Activated naive CD8-positive, alpha-beta T cell (primary cell): ENCODE data around the gene ABHD10.

Source experiments
- H3K27ac Mint-ChIP-seq: one replicate; pipeline ENCODE4 v1.8.0; 2021; ENCODE audit warnings: mixed read lengths
- H3K27me3 Mint-ChIP-seq: one replicate; pipeline ENCODE4 v1.8.0; 2021; ENCODE audit warnings: mixed read lengths
- H3K36me3 Mint-ChIP-seq: one replicate; pipeline ENCODE4 v1.8.0; 2021; ENCODE audit warnings: mixed read lengths
- H3K4me1 Mint-ChIP-seq: one replicate; pipeline ENCODE4 v1.8.0; 2021; ENCODE audit warnings: low read depth, mixed read lengths
- H3K4me3 Mint-ChIP-seq: one replicate; pipeline ENCODE4 v1.8.0; 2021; ENCODE audit warnings: mild to moderate bottlenecking, mixed read lengths
- H3K9me3 Mint-ChIP-seq: one replicate; pipeline ENCODE4 v1.8.0; 2021; ENCODE audit warnings: low read depth, mixed read lengths

ABHD10 gene

DNA sequence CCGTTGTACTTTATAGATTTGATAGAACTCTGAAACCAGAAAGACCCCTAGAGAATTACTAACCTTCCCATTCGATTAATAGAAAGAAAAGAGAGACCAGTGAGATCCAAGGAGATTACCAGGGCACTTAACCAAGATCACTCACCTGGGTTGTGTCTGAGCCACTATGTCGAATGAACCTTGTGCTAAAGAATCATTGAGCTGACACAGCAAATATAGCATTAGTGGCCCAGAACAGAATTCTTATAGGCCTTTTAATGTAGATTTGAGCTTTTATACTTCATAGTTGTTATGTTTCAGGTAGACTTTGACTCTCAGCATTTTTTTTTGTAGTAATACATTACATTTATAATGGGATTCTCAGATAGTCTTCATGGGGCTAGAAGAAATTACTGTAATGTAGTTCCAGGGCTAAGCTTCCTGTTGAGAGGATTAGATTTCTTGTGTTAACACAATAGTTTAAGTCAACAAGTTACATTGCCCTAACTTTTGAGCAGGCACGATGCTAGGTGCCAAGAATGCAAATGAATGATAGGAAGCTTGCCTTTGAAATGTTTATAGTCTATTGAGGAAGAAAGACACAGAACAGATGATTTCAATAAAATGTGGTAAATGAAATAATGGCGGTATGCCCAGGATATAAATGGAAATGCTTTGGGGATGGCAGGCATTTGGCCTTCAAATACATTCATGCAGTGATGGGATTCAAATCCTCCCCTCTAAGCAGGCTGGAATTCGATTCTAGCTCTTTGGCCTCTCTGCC lies 24.4 kb upstream of the ABHD10 start:
- no peaks in the 10 kb centered on the region for H3K27me3 Mint-ChIP-seq
- no peaks in the 10 kb centered on the region for H3K9me3 Mint-ChIP-seq
- H3K4me3 Mint-ChIP-seq, result no peak overlapping the region
- H3K4me1 Mint-ChIP-seq, result no peaks in the 10 kb centered on the region
- H3K36me3 Mint-ChIP-seq, result no peaks in the 10 kb centered on the region
- no peak overlapping the region for H3K27ac Mint-ChIP-seq

DNA sequence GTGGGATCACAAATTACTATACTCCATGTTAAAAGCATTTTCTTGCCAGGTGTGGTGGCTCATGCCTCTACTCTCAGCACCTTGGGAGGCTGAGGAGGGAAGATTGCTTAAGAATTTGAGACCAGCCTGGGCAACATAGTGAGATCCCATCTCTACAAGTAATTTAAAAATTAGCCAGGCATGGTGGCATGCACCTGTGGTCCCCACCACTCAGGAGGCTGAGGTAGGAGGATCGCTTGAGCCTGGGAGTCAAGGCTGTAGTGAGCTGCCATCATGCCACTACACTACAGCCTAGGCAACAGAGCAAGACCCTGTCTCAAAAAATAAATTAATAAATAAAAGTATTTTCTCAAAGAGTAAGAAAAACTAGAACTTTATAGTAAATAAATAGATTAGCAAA lies 22.9 kb upstream of the ABHD10 start:
- Mint-ChIP-seq H3K4me3 (no peak overlapping the region), H3K9me3 (no peaks in the 10 kb centered on the region), H3K4me1 (no peaks in the 10 kb centered on the region), H3K27me3 (no peaks in the 10 kb centered on the region), H3K27ac (no peak overlapping the region), H3K36me3 (no peaks in the 10 kb centered on the region)

DNA sequence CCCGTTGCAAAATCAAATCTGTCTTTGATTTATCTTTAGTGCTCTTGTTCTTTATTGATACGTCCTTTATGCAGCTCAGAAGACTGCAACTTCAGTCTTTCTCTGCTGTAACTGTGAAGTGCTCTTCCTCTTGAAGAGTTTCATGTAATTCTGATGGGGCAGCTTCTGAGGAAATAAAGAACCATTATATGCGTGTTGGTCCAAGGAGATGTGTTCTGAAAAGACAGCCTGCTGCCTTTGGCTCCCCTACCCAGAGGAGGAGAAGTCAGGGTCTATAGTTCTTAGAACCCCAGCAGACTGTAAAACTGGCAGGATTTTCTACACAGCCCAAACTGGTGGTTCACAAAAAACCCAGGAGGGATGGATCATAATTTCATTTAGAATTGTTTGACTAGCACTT lies 22.4 kb upstream of the ABHD10 start:
- no peak overlapping the region for H3K4me3 Mint-ChIP-seq

DNA sequence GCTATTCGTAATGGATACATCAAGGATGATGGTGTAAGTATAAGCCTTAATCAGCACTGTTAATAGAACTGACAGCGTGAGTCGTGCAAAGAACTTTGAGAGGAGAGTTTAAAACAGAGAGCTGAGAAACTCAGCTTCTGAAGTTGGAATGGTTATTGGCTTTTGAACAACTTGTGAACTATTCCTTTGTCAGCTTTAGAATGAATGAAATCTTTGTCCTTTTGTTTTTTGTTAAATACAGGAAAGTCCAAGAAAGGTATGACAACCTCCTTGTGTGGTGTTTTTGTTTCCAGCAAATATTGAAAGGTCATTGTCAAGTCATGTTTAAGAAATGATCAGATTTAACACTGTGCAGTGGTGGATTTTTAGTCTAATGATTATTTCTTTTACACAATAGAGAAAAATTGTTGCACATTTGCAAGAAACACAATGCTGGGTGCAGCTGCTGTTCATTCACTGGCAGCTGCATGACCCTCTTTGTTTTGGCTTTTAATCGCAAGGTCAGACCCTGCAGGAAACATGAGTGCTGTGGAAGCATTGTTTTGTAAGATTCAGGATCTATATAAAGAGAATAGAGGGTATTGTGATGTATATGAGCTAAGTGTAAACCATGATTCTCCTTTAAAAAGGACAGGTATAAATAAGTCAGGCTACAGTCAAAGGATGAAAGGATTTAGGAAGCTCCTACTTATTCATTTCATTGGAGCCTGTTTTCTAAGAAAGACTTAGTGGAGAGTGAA lies 21.7 kb upstream of the ABHD10 start:
- no peak overlapping the region for H3K27ac Mint-ChIP-seq
- H3K4me3 Mint-ChIP-seq, result no peak overlapping the region
- H3K9me3 Mint-ChIP-seq, result no peaks in the 10 kb centered on the region
- H3K4me1 Mint-ChIP-seq, result peaks cover 2% of the 10 kb centered on the region
- peaks cover 2% of the 10 kb centered on the region for H3K36me3 Mint-ChIP-seq
- H3K27me3 Mint-ChIP-seq, result no peaks in the 10 kb centered on the region

More for the DNA sequence above, 22.4 kb upstream of the ABHD10 start:
- peaks cover 2% of the 10 kb centered on the region for H3K36me3 Mint-ChIP-seq
- H3K9me3 Mint-ChIP-seq, result no peaks in the 10 kb centered on the region
- peaks cover 2% of the 10 kb centered on the region for H3K4me1 Mint-ChIP-seq
- no peaks in the 10 kb centered on the region for H3K27me3 Mint-ChIP-seq
- H3K27ac Mint-ChIP-seq, result no peak overlapping the region

DNA sequence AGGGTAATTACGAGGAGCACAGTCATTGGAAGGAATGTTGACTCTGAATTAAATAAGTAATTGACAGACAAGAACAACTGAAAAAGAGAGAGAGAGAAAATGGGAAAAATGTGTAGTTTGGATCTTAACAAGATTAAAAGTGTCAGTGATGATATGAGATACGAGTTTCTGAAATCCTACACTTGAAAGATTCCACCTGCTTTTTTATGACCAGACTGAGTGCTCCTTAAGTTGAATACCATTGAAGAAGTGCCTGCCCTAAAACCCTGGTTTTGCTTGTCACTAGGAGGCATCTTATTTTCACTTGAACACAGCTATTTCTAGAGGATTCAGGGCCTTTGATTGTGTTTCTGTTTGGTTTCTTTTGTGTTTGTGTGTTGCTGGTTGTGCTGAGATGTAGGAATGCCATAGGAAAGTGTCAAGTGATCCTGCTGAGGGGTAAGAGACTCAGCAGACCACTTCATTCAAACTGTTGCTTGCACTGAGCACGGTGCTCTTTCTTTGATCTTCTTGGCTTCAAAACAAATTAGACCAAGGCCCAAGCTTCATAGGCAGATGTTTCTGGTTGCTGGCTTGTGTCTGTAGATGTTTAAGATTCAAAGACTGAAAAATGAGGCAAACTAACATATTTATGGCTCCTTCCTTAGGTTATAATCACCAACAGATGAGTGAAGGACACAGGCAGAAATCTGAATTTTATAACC lies 17.2 kb upstream of the ABHD10 start:
- H3K36me3 Mint-ChIP-seq, result peaks cover 2% of the 10 kb centered on the region
- H3K27ac Mint-ChIP-seq, result no peak overlapping the region
- H3K9me3 Mint-ChIP-seq, result no peaks in the 10 kb centered on the region
- no peak overlapping the region for H3K4me3 Mint-ChIP-seq
- H3K4me1 Mint-ChIP-seq, result peaks cover 8% of the 10 kb centered on the region
- H3K27me3 Mint-ChIP-seq, result no peaks in the 10 kb centered on the region

DNA sequence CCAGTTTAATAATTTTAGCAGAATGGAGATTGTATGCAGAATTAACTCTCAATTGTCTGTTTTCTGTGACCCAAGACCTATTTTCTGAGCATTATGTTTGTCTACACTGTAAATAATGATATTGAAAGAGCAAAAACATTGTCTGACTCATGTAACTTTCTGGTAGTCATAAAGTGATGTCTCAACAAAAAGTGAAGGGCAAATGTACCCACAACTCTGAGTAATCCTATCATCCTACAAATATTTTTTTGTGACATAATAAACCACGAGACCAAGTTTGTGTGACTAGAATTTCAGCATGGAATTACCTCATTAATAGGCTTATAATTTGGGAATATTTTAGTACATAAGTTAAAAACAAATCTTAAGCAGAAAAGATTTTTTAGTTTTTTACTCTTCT lies 15.4 kb upstream of the ABHD10 start:
- no peak overlapping the region for H3K27ac Mint-ChIP-seq
- H3K9me3 Mint-ChIP-seq, result no peaks in the 10 kb centered on the region
- H3K27me3 Mint-ChIP-seq, result no peaks in the 10 kb centered on the region
- peaks cover 10% of the 10 kb centered on the region for H3K4me1 Mint-ChIP-seq
- no peak overlapping the region for H3K4me3 Mint-ChIP-seq
- H3K36me3 Mint-ChIP-seq, result peaks cover 2% of the 10 kb centered on the region

DNA sequence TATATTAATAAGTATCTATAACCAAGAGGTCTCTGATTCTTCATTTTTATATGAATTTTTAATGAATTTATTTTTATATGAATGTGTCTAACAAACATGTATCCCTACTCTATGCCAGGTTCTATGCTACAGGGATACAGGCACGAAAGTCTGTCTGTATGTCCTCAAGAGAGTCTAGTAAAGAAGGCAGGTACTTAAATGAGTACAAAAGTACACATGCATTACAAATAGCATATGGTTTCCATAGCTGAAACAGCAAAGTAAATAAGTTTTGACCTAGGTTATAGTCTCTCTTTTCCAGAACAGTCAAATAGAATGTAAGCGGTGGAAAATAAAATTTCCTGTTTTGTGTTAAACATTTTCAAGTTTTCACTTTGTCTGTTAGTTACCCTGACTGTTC lies 13.3 kb upstream of the ABHD10 start:
- no peaks in the 10 kb centered on the region for H3K9me3 Mint-ChIP-seq
- H3K4me1 Mint-ChIP-seq, result peaks cover 10% of the 10 kb centered on the region
- no peak overlapping the region for H3K27ac Mint-ChIP-seq
- peaks cover 2% of the 10 kb centered on the region for H3K36me3 Mint-ChIP-seq
- no peaks in the 10 kb centered on the region for H3K27me3 Mint-ChIP-seq
- no peak overlapping the region for H3K4me3 Mint-ChIP-seq

DNA sequence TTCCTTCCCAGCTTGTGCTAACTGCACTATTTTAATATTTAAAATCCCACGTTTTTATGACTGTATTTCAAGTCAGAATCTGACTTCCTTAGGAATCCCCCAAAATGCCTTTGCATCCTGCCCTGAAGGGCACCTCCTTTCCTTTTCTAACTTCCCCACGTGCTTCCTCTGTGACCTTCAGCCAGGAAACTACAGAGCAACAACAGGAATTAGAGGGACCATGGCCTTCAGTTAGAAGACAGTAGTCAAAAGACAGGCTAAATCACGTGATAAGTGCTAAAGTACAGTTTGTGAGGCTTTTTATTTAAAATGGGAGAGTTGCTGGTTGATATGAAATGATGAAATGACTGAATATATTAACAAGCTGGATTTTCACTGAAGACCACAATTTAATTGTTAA lies 11.8 kb upstream of the ABHD10 start:
- H3K27me3 Mint-ChIP-seq, result no peaks in the 10 kb centered on the region
- H3K36me3 Mint-ChIP-seq, result no peaks in the 10 kb centered on the region
- H3K9me3 Mint-ChIP-seq, result no peaks in the 10 kb centered on the region
- H3K27ac Mint-ChIP-seq, result no peak overlapping the region
- H3K4me1 Mint-ChIP-seq, result peaks cover 8% of the 10 kb centered on the region
- H3K4me3 Mint-ChIP-seq, result no peak overlapping the region

DNA sequence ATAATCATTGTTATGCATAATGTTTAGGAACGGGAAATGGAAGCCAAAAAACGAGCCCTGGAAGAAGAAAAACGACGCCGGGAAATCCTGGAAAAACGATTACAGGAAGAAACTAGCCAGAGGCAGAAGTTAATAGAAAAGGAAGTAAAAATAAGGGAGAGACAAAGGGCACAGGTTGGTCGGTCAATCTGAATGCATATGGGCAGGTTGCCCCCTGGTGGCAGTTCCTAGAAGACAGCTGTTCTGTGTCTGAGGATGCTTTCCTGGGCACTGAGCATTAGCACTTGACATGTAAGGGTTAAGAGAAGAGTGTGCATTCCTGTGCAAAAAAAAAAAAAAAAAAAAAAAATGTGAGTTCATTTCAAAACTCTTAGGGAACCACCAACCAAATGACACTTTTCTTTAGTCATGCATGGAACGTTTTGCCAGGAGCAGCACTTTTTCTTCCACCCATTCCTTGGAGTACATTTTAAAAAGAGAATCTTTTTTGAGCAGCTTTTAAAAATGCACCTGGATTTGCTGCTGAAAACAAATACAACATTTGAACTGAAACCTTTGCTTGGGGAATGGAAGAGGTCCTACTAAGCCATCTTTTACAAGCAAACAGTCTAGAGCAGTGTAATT lies 11.1 kb upstream of the ABHD10 start:
- Mint-ChIP-seq H3K27me3 (no peaks in the 10 kb centered on the region), H3K36me3 (no peaks in the 10 kb centered on the region), H3K27ac (no peak overlapping the region), H3K9me3 (no peaks in the 10 kb centered on the region), H3K4me3 (no peak overlapping the region), H3K4me1 (peaks cover 8% of the 10 kb centered on the region)

DNA sequence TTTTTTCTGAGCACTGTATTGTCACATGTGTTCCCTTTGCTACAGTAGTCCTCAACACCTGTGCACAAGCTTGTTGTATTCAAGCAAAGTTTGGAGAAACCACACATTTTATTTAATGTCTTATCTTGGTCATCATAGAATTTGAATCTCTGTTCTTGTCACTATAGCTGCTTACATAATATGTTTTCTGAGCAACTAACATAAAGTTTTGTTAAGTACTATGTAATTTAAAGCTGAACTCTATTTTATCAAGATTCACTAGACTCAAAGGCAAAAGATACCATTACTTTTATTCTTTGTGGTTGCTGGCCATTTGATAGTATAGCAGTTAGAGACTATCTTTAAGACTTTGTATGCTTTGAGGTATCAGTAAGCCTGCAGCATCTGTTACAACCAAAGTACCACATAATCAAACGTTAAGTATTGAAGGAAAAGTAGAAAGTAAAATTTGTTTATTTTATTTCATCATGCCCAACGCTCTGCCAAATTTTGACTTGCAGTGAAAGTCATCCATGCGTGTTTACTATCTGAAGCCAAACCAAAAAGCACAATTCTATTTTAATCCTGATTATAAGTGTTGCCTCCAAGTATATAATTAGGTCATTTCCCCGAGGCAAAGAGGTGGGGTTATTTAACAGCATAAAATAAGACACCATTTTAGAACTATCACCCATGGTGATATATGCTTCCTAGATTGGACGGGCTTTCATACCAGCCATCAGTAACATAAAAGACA lies 10.3 kb upstream of the ABHD10 start:
- Mint-ChIP-seq H3K4me1 (peaks cover 4% of the 10 kb centered on the region), H3K36me3 (no peaks in the 10 kb centered on the region), H3K9me3 (no peaks in the 10 kb centered on the region), H3K27ac (no peak overlapping the region), H3K27me3 (no peaks in the 10 kb centered on the region), H3K4me3 (no peak overlapping the region)

DNA sequence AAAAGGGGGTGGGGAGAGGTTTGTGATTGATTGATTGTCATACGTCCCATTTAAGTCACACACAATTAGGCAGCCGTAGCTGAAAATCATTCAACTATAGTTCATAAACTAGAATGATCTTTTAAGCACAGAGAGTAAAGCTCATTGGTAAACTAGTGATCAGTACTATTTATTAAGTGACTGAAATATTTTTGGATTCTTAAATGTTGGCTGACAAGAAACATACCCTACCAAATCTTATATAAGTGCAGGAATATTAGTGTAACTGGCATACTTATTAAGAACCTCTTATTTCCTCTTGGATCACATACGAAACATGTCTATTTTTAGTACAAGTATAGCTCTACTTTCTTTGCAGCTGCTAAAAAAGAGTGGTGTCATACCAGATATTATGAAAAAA lies 8.4 kb upstream of the ABHD10 start:
- Mint-ChIP-seq H3K36me3 (no peaks in the 10 kb centered on the region), H3K9me3 (no peaks in the 10 kb centered on the region), H3K4me1 (peaks cover 2% of the 10 kb centered on the region), H3K27me3 (no peaks in the 10 kb centered on the region), H3K27ac (no peak overlapping the region), H3K4me3 (no peak overlapping the region)

DNA sequence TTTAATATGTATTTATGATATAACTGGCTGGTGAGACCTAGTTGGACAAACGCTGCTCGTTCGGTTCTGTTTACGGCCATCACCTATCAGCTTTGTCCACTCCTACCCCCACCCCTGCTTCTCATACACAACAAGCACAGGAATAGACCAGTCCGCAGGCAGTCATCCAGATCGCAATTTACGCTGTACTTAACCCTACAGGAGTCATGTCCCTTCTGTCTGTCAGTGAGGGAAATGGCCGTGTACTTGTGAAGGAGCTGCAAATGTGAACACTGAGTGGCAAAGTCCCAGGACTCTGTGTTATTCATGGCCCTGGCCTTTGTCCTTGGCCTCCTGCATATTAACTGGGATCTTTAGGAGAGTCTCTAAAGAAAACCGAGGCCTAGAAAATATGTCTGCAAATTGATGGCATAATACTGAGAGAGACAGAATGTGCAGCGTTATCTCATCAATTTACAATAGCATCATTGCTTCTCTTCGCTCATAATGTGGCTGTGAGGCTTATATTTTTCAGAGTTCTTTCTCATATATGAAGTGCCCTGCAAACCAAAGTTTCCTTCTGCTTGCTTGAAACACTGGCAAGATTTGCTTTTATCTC lies 7.2 kb upstream of the ABHD10 start:
- no peak overlapping the region for H3K27ac Mint-ChIP-seq
- H3K27me3 Mint-ChIP-seq, result no peaks in the 10 kb centered on the region
- H3K4me1 Mint-ChIP-seq, result peaks cover 2% of the 10 kb centered on the region
- no peaks in the 10 kb centered on the region for H3K9me3 Mint-ChIP-seq
- H3K4me3 Mint-ChIP-seq, result no peak overlapping the region
- no peaks in the 10 kb centered on the region for H3K36me3 Mint-ChIP-seq

DNA sequence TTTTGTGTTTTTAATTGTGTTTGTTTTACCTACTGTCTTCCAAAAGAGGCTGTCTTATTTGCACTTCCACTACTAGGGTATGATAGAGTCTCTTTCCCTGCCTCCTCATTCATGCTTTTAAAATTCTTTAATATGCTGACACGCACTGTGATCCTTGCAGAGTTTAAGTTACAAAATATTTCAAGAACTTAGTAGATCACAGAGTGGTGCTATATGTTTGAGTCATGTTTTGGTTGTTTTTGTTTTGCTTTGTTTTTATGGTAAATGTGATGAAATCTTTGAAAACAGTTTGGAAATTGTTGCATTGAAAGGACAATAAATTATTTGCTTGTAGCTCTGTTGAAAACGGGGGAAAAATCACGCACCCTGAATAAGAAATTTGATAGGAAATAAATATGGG lies 5.9 kb upstream of the ABHD10 start:
- Mint-ChIP-seq H3K27me3 (no peaks in the 10 kb centered on the region), H3K9me3 (no peaks in the 10 kb centered on the region), H3K36me3 (no peaks in the 10 kb centered on the region), H3K27ac (no peak overlapping the region), H3K4me1 (peaks cover 2% of the 10 kb centered on the region), H3K4me3 (no peak overlapping the region)

DNA sequence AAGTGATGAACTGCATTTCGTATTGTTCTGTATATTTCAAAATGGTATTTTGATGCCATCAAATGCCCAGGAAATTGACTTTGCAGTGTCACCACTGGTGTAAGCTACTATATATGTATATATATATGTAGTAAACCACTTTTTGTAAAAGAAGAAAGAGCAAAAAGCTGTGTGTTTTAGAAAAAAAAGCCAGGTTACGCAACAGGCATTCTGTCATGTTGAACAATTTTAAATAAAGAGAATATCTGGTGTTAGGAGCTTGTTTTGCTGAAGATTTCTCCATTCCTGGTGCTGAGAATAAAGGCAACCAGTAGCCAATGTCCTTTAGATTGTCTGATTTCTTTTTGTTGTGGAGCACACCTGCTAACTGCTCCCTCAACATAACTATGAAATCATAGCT lies 3.7 kb upstream of the ABHD10 start:
- Mint-ChIP-seq H3K27me3 (no peaks in the 10 kb centered on the region), H3K4me3 (no peak overlapping the region), H3K36me3 (no peaks in the 10 kb centered on the region), H3K4me1 (peaks cover 12% of the 10 kb centered on the region), H3K9me3 (no peaks in the 10 kb centered on the region), H3K27ac (no peak overlapping the region)
